ENCODE results near the gene SLFN5.

DNA sequence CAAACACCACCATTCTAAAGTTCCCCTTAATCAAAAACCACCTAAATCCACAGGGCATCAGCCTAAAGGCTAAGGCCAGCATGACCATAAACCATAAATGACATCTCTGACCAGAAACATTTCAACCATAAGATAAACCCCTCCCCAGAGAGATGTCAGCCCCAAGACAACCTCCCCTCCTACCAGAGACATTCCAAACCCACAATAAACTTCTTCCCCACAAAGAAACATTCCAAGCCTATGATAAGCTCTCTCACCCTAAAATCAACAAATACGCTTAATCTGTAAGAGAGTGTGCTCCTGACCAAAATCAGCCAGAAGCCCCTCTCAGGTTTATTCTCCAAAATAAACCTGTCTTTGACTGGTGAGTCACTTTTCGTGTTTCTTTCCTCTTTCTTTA, 54.8 kb downstream of the SLFN5 start:
- TF ChIP-seq, protein P1, sequence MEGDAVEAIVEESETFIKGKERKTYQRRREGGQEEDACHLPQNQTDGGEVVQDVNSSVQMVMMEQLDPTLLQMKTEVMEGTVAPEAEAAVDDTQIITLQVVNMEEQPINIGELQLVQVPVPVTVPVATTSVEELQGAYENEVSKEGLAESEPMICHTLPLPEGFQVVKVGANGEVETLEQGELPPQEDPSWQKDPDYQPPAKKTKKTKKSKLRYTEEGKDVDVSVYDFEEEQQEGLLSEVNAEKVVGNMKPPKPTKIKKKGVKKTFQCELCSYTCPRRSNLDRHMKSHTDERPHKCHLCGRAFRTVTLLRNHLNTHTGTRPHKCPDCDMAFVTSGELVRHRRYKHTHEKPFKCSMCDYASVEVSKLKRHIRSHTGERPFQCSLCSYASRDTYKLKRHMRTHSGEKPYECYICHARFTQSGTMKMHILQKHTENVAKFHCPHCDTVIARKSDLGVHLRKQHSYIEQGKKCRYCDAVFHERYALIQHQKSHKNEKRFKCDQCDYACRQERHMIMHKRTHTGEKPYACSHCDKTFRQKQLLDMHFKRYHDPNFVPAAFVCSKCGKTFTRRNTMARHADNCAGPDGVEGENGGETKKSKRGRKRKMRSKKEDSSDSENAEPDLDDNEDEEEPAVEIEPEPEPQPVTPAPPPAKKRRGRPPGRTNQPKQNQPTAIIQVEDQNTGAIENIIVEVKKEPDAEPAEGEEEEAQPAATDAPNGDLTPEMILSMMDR (conservative IDR thresholded peaks at IDR 0.05 in 1 of 2, IDR thresholded peaks at IDR 0.05 in 1 of 2; ENCODE audit: low read depth in 1 of 2, low read length in 2 of 2), result no peak
- no peak for TF ChIP-seq EZH2 (IDR thresholded peaks at IDR 0.05; ENCODE audit: low read length, missing control alignments)
